LNCaP clone FGC (cell line): ENCODE measurements around the gene ZNF786.
"Not testable (repeated sequence)": the region's sequence is repeated elsewhere in the genome, so short reads cannot be mapped to it uniquely, and the experiment has no call there.

ENCODE experiments used
- DNase-seq: peaks from one replicate; pipeline ENCODE4 v3.0.0-alpha.2; 2011; ENCODE audit warnings: low read depth
- H3K4me3 ChIP-seq: 2 replicates; pipeline ENCODE4 v1.5.1; 2011; ENCODE audit warnings: mild to moderate bottlenecking, low read depth, low read length, control low read depth
- TF ChIP-seq, protein P1 (sequence below): IDR thresholded peaks from 2 replicates; pipeline ENCODE4 v1.5.1; 2012; ENCODE audit warnings: mild to moderate bottlenecking; ENCODE audit not compliant: control insufficient read depth, insufficient read depth; ENCODE audit errors: extremely low read depth

The ZNF786 gene

DNA sequence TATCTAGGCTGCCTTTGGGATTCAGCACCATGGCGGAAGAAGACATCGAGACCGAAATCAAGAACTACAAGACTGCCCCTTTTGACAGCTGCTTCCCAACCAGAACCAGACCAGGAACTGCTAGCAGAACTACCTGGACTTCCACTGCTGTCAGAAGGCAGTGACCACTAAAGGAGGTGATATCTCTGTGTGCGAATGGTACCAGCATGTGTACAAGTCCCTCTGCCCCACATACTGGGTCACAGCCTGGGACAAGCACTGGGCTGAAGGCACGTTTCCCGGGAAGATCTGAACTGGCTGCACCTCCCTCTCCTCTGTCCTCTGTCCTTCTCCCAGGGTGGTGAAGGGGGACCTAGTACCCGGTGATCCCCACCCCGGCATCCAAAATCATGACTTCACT, 36.6 kb downstream of the ZNF786 start:
- no peak for DNase-seq
- H3K4me3 ChIP-seq = no peak overlapping the region
- TF ChIP-seq, protein P1, sequence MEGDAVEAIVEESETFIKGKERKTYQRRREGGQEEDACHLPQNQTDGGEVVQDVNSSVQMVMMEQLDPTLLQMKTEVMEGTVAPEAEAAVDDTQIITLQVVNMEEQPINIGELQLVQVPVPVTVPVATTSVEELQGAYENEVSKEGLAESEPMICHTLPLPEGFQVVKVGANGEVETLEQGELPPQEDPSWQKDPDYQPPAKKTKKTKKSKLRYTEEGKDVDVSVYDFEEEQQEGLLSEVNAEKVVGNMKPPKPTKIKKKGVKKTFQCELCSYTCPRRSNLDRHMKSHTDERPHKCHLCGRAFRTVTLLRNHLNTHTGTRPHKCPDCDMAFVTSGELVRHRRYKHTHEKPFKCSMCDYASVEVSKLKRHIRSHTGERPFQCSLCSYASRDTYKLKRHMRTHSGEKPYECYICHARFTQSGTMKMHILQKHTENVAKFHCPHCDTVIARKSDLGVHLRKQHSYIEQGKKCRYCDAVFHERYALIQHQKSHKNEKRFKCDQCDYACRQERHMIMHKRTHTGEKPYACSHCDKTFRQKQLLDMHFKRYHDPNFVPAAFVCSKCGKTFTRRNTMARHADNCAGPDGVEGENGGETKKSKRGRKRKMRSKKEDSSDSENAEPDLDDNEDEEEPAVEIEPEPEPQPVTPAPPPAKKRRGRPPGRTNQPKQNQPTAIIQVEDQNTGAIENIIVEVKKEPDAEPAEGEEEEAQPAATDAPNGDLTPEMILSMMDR = no peak

DNA sequence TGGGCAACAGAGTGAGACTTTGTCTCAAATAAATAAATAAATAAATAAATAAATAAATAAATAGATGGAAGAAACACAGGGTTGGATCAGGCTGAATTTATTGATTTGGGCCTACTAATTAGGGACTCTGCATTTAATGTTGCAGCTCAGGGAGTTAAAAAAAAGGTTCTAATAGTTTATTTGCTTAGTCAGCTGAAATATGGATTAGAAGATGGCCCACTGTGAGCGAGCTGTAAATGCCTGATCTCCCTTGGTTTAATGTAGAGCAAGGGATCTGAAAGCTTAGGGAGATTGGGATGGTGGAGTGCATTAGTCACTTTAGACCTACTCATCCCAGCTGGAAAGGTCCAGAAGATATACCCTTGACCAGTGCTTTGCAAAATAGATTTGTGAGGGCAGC, 37.1 kb downstream of the ZNF786 start:
- no peak for DNase-seq
- TF ChIP-seq, protein P1 = no peak
- H3K4me3 ChIP-seq = no peak overlapping the region

DNA sequence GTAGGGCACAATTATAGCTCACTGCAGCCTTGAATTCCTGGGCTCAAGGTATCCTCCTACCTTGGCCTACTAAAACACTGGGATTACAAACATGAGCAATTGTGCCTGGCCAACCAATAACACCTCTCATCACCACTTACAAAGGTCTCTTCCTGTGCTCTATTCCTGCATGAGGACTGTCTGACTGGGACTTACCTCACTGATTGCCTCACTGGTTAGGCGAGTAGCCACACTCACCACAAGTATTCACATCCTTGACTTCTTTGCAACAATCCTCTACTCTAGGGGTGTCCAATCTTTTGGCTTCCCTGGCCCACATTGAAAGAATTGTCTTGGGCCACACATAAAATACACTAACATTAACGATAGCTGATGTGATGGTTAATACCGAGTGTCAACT, 39.6 kb downstream of the ZNF786 start:
- TF ChIP-seq, protein P1 = no peak
- DNase-seq = no peak
- H3K4me3 ChIP-seq = no peak overlapping the region

DNA sequence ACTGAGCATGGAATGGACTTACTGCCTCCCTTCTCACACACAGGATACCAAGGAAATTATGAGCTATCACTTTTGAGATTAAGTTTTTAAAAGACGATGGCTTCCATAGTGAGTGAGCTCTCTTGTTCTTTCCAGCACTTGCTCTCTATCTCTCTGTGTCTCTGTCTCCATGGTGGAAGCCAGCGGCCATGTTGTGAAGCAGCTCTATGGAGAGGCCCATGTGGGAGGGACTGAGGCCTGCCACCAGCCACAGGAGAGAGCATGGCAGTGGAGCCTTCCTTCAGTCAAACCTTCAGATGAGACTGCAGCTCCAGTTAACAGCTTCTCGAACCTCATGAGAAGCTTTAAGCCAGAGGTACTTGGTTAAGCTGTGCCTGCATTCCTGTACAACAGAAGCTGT, 41.7 kb downstream of the ZNF786 start:
- TF ChIP-seq, protein P1 = no peak
- no peak for DNase-seq
- H3K4me3 ChIP-seq = no peak overlapping the region

DNA sequence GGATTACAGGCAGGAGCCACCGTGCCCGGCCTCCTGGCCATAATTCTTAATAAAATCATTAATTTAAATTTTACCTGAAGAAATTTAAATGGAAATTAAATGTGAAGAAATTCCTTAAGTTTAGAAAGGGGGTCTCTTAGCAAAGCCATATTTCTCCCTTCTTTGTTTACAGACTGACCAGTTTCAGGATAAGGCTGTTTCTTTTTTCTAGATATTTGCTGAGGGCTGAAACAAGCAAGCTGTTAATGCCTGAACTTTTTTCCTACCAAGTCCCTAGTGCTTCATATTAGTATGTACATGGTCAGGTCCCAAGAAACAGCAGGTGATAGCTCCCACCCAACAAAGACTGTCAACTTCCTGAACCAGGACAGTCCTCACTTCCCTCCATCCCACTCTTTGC, 44.1 kb downstream of the ZNF786 start:
- no peak for DNase-seq
- TF ChIP-seq, protein P1 = no peak
- H3K4me3 ChIP-seq = no peak overlapping the region

DNA sequence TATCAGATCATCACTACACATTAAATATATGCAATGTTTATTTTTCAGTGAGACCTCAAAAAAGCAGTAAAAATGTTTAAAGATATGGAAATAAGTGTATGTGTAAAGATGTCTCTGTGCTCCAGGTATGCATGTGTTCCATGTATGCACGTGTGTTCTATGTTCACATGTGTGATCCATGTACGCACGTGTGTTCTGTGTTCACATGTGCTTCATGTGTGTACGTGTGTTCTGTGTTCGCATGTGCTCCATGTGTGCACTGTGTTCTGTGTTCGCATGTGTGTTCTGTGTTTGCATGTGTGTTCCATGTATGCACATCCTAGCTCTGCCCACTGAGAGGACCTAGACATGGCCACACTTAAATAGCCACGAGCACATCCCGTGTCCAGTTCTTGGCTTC, 46.6 kb downstream of the ZNF786 start:
- H3K4me3 ChIP-seq = no peak overlapping the region
- TF ChIP-seq, protein P1 = no peak
- DNase-seq = no peak

DNA sequence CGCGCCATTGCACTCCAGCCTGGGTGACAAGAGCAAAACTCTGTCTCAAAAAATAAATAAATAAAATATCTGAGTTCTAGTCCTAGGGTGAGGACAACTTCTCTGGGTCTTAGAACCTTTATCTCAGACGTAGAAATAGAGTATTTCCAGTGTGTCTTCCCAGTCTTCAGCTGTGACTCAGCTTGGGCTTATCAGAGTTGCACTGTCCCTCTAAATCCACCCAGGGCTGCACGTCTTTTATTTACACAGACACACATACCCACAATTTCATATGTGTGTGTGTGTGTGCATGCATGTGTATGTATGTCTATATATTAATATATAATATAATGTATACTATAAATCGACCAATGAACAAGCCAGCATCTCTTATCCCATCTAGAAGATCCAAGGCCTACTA, 49.2 kb downstream of the ZNF786 start:
- no peak overlapping the region for H3K4me3 ChIP-seq
- no peak for DNase-seq
- TF ChIP-seq, protein P1 = no peak

DNA sequence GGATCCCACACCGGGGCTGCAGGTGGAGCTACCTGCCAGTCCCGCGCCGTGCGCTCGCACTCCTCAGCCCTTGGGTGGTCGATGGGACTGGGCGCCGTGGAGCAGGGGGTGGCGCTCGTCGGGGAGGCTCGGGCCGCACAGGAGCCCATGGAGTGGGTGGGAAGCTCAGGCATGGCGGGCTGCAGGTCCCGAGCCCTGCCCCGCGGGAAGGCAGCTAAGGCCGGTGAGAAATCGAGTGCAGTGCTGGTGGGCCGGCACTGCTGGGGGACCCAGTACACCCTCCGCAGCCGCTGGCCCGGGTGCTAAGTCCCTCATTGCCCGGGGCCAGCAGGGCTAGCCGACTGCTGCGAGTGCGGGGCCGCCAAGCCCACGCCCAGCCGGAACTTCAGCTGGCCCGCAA, 51.9 kb downstream of the ZNF786 start:
- DNase-seq, H3K4me3 ChIP-seq: not testable (repeated sequence)
